SIG-M5 treated with dmso at 0.1 percent for 504 hours (cell line): ENCODE results near the gene C1S.
"Not testable (repeated sequence)": the region's sequence is repeated elsewhere in the genome, so short reads cannot be mapped to it uniquely, and the experiment has no call there.

Experiments
- DNase-seq: peaks from one replicate; lab custom pipeline; 2025; ENCODE audit not compliant: unreplicated experiment; lab: John Stamatoyannopoulos, UW

C1S gene

DNA sequence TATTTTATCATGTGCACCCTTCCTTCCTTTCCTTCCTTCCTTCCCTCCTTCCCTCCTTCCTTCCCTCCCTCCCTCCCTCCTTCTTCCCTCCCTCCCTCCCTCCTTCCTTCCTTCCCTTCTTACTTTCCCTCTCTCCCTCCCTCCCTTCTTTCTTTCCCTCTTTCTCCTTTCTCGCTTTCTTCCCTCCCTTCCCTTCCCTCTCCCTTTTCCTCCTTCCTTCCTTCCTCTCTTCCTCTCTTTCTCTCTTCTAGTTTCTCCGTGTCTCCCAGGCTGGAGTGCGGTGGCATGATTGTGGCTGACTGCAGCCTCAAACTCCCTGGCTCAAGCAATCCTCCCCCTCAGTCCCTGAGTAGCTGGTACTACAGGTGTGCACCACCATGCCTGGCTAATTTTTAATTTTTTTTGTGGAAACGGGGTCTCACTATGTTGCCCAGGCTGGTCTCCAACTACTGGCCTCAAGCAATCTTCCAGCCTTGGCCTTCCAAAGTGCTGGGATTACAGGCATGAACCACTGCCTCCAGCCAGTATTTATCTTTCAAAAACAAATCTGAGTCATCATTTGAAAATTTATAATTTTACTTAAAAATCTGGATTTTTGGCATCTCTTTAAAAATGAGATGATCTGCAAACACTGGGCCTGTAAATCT is 40.7 kb downstream of the C1S start:
- DNase-seq, result no peak

DNA sequence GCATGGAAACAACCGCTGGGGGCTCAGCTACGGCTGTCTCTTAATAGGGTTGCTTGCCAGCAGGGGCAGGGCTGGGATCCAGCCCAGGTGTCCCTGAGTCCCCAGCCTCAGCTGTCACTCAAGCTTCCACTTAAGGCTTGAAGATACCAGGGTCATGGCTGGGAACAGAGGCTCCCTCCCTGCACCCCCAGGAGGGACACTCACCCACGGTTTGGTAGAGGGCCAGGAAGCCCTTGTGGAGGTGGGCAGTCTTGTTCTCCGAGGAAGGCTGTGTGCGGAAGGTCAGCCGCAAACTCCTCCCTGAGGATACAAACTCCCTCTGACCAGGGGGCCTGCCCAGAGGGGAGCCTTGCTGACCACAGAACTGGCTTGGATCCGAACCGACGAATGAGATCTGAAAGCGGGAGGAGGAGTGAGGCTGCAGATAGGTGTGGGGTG is 41.2 kb downstream of the C1S start:
- DNase-seq, result no peak

DNA sequence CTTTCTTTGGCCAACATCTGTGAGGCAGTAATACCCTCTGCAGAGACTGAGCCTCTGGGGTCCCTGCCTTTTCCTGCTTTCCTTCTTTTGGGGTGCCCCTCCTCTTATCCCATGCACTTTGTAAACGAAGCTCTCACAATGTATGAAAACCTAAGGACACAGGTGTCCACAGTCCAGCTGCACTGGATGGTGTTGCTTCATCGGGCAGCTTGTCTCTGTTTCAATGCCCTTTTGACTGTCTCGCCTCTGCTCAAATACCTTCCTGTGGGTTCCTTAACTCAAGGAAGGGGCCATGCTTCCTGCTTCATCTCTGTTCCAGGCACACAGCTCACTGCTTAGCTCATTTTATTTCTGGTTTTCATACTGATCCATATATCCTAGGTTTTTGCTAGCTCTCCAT is 42.1 kb downstream of the C1S start:
- no peak for DNase-seq

DNA sequence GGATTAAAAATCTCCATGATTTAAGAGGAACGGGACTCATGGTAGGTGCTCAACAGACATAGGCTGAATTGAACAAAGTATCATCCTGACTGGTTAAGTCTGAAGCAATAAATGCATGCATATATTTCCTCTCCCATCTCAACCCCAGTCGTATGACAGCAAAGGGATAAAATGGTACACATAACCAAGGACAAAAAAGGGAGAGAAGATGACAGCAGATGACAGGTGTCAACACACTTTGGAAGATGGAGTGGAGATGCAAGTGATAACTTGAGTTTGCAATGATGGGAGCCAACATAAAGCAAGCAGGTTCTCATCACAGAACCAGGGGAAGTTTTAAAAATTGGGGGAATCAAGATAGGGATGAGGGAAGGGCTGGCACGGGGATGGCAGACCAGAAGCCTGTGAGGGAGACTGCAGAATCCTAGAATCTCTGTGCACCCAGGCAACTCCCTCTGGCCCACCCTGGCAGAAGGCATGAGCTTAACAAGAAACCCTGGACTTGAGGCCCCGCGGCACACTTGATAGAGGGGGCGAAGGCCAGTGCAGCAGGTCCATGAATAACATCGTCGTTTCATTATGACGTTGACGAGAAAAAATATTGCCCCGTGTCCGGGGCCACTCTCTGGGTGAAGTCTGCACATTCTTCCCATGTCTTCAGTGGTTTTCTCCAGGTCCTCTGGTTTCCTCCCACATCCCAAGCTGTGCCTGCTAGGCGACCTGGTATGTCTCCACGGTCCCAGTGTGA is 43.5 kb downstream of the C1S start:
- no peak for DNase-seq

DNA sequence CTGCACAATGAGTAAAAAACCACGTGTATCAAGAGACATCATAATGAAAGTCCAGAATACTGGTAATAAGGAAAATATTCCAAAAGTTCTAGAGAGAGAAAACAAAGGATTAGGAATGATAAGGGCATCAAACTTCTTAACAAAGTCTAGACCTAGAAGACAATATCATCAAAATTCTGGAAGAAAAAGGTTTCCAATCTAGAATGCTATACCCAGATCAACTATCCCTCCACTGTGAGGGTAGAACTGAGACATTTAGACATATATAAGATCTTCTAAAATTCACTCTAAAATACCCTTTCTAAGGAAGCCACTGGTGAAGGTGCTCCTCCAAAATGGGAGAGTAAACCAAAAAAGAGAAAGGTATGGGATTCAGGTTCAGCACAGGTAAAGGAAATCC is 45.6 kb downstream of the C1S start:
- no peak for DNase-seq

DNA sequence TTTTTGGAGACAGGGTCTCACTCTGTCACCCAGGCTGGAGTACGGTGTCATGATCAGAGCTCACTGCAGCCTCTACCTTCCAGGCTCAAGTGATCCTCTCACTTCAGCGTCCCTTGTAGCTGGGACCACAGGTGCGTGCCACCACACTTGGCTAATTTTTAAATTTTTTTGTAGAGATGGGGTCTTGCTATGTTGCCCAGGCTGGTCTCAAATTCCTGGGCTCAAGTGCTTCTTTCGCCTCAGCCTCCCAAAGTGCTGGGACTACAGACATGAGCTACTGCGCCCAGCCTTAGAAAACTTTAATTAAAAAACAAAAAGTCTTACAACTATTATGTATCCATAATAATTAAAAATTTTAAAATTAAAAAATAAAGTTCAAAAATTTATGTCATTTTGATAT is 46.7 kb downstream of the C1S start:
- not testable (repeated sequence) for DNase-seq

DNA sequence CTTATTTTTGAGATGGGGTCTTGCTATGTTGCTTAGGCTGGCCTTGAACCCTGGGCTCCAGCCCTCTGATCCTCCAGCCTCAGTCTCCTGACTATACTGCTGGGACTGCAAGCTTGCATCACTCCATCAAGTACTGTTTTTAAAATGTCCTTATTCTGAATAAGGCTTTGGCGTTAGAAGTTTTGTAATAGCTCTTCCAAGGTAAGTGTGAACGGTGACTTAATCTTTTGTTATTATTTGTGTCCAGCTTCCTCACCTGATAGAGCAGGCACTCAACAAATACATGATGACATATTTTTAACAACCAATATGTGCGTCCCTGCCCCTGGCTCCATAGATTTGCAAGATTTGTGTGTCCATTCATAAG is 47.1 kb downstream of the C1S start:
- DNase-seq, result peak; percentile 22

DNA sequence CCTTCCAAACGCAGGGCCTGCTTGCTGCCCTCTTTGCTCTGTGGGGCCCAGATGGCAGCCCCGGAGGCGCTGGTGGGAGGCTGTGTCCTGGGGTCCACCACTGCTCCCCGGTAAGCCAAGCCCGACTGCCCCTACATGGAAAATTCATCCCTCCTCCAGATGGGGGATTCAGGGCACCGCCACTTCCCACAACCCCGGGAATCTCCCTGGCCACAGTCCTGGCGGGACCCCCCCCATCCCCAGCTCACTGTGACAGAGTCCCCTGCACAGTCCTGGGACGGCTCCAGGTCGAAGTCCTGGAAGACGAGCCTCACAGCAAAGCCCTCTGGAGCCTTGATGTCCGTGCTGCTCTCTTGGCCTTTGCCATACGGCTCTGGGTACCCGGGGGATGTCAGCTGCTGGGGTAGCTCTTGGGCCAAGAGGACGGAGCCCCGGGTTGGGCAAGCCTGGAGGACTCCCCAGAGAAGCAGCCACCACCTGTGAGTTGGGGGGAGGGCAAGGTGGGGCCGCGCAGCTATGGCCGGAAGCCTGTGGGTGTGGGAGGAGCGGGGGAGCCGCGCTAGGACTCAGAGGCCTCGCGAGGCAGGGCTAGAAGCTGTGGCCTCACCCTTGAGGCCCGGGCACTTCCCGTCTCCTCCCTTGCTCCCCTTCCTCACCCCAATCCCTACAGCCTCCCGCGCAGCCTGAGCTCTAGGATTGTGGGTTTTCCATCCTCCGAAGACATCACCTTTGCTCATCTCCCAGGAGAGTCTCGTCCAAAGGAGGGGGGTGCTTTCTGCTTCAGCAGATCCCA is 47.7 kb downstream of the C1S start:
- DNase-seq, result peak; percentile 62

DNA sequence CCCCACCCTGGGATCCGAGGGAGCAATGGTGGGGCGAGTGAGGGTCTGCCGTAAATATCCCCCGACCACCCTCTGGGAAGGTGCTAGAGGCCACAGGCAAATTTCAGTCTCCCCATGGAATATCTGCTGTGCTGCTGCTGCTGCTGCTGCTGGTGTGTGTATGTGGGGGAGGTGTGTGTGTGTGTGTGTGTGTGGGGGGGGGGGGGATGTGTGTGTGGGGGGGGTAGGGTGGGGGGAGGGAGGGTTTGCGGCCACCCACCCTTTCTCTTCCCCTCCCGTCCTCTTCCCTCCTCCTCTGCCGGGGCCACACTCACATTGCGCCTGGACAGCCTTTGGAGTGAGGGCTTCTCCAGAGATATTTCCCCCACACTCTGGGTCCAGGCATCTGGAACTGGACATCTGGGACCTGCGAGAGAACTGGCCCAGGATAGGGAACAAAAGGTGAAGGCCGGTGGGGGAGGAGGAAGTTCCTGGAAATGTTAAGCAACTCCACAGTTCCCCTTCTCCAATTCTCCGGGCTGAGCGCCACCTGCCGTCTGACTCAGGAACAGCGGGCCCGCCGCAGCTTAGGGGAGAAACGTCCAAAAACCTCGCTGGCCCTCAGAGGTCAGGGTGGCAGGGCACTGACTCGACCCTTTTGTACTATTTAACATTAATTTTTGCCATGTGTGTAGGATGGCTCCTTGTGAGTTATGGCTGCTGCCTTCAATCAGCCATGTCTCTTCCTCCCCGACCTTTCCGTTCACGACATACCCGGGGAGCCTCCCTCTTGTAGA is 48.5 kb downstream of the C1S start, which contains the start of gene C1RL:
Gene C1RL, minus strand, starts transcription at position 419 of the 776 bp plus-strand sequence. Its CDS starts 34 bp downstream, at position 385.
- peak; percentile 80 for DNase-seq

DNA sequence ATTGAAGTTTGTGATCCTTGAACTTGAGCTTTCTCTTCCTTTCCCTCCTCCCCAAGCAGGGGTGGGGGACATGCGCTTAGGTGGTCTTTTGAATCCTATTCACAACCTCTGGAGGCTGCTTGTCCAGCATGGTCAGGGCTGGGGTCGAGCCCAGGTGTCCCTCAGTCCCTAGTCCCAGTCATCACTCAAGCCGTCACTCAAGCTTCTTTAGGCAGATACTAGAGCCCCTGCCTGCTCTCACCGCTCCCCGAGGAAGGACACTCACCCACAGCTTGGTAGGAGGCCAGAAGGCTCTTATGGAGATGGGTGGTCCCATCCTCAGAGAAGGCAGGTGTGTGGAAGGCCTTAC is 49.0 kb downstream of the C1S start:
- no peak for DNase-seq

DNA sequence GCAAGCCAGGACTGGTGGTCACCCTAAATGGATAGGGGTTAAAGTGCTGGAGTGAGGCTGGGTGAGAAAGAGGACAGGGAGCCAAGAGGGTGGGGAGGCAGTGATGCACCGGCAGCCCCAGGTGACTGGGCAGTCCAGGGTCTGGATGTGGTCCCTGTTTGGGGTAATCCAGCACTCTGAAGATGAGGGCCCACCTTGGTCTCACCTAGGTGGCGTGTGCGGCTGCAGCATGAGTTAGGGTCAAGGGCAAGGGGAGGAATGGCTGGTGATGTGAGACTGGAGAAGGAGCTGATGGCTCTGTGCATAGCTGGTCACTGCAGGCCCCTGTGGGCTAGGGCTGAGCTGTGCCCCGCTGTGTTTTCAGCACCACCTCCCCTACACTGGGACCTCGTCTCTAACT is 50.1 kb downstream of the C1S start:
- no peak for DNase-seq

DNA sequence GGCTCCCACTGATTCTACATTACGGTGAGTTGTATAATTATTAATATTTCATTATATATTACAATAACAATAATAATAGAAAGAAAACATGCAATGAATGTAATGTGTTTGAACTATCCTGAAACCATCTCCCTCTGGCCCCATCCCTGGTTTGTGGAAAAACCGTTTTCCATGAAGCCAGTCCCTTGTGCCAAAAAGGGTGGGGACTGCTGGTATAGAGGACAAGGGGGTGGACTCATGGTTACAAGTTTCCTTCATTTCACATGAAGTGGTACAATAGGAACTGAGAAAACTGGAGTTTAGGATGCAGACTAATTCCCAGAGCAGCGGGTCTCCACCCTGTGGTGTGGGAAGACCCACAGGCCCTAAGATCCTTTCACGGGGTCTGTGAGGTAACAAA is 51.5 kb downstream of the C1S start:
- DNase-seq, result no peak

DNA sequence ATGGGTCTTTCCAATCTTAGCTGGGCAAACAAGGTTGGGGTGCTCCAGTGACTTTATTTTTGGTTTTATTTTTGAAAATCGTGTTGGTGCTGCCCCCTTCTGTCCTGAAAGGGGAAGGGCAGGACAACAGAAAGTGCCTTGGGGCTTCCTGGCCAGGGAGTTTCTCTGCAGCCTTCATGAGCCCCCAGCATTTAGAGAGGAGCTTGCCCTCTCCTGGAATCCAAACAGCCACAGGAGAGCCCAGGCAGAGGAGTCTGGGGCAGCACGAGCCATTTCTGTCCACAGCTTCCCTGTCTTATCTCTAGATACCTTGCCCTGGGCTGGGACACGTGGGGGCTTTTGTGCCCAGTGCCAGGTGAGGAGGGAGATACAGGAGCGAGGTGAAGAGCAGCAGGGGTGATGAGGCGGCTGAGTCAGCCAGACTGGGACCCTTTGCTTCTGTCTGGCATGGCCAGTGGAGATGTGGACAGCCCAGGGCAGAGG is 52.9 kb downstream of the C1S start:
- DNase-seq, result peak; percentile 61

DNA sequence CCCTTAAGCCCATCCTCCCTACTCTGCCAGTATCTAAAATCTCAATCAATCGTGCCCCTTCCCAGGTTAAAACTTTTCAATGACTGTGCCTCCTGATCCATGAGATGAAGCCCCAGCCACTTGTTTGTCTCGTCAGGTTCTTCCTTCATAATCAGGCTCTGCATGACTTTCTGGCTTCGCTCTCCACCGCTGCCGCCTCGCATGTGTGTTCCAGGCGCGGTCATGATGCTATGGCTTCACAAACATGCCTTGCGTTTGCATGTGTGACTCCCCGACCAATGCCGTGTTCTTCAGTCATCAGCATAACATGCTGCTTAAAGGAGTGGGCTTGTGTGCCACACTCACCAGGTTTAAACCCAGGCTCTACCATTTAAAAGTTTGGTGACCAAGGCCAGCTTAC is 53.5 kb downstream of the C1S start:
- DNase-seq, result no peak

DNA sequence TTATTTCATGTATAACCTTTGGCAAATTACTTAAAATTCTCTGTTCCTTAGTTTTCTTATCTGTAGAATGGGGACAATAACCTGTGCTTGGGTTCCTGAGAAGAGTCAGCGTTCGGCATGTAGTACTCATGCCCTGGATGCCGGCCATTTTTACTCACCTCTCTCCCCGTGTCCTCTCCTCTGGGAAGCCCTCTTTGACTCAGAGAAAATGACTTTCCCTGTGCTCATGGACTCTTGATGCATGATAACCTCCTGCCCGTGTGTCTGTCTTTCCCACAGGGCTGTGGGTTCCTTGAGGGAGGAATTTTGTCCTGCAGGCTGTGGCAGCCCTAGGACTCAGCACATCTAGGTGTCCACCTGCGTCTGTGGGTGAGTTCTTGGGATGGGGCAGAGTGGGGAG is 54.3 kb downstream of the C1S start:
- DNase-seq, result no peak

DNA sequence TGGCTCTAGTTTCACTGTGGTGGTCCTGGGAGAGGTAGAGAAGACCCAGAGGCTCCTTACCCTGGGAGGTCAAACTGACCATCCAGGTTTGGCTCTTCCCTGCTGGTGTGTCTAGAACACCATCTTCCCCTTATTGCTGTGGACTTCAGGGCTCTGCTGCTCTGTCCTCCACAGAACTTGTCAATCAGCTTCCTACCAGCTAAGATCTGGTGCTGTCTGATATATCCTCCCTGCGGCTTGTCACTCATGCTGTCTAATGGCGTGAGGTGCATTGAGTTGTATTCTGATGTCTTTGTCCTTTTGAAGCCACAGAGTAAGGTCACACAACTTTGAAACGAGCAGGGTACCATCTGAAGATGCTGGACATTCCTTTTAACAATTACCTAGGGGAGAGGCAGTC is 55.7 kb downstream of the C1S start:
- no peak for DNase-seq

DNA sequence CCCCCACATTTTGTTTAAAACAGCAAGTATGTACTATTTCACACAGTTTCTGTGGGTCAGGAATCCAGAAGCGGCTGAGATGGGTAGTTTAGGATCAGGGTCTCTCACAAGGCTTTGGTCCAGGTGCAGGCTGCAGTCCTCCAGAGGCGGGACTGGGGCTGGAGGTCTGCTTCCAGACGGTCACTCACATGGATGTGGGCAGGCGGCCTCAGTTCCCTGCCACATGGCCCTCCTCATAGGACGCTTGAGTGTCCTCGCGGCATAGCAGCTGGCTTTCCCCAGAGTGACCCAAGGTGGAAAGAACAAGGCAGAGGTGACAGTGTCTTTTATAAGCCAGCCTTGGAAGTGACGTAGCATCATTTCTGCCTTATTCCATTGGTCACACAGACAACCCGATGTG is 56.4 kb downstream of the C1S start:
- no peak for DNase-seq

DNA sequence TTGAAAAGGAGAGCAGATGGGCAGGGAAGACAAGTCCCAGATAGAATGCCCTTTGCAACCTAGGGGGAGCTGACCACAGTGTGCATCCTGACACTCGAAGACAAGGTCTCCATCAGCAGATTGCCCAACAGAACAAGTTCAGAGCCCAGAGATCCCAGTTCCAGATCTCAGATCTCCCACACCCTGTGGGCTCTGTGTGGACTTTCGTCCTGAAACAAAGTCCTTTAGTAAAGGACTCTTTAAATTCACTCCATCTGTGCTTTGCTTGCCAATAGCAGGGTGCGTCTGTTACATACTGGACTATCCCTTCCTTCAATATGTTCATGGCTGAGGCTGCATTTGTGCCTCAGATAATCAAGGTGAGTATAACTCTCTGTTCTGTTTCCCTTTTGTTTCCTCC is 57.2 kb downstream of the C1S start:
- no peak for DNase-seq

DNA sequence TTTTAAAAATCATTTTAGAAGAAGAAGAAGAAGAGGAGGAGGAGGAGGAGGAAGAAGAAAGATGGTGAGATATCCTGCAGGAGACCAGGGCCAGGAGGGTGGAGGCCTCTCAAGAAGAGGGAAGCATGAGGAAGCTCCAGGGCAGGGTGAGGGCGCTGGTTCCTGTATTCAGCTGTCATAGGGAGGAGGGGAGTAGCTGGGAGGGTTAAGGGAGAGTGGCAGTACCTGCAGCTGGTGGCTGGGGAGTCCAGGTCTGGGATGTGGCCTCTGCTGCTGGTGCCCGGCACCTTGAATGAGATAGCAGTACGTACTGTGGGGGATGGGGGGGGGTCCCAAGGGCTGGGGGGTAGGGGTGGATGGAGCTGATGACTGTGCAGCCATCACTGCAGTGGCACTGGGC is 58.4 kb downstream of the C1S start:
- peak; percentile 11 for DNase-seq

DNA sequence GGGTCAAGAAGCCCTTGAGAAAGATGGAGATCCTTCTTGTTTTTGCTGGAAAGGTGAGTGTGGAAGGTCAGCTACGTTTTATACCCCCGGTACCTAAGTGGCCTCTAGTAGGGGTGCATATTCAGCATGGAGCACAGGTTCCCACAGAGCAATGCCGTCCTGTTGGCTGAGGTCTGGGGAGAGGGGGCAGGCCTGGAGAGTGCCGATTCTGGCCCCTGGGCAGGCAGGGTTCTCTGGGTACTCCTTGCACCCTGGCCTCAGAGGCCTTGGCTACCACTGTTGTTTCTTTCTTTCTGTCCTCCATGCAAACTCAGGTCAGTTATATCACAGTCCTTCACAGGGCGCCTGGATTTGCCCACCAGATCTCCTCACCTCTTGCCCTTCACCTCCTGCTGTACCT is 59.6 kb downstream of the C1S start:
- DNase-seq, result no peak
